GM21528 (cell line): ENCODE data around the gene TBCCD1.

Experiments used
- ATAC-seq: cut with Tn5 transposase; IDR thresholded peaks from one replicate; pipeline ENCODE4 v1.9.1; 2021; ENCODE audit warnings: mild to moderate bottlenecking, moderate library complexity; ENCODE audit not compliant: unreplicated experiment, low FRiP score

Gene TBCCD1

DNA sequence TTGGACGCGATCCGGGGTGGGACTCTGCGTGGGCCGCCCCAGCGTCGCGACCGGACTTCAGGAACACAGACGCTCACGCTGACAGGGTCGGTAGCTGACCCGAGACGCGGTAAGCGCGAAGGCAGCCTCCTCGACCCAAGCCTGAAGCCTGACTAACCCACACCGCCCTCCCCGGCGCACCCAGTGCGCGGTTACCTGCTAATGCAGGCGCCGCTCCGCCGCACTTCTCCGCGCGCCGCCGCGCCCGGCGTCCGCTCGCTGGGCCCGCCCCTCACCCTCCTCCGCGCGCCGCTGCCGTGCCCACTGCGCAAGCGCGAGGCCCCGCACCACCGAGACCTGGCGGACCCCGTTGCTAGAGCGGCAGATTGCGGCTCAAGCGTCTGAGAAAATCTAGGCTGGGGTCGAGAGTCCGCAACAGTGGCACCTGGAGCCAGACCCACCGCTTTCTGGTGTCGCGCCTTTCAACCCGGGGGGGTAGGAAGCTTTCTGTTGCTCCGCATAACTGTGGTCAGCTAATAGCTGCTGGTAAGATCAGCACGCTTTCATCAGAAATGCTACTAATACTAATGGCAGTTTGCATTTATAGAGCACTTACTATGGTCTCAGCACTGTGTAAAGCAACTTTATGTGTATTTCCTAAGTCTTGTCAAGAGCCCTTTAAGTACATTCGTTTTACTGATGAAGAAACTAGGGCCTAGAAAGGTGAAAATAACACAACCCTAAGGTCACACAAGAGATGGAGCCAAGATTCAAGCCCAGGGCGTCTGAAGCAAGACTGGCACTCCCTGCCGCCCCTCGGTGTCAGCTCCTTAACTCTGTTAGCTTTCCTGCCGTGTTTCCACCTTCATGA, at the start of gene TBCCD1:
TSS of gene TBCCD1 (minus strand) at position 268 of the 850 bp plus-strand sequence. CDS start 3,010 bp downstream, outside the sequence.
- ATAC-seq, result peak; percentile 47

DNA sequence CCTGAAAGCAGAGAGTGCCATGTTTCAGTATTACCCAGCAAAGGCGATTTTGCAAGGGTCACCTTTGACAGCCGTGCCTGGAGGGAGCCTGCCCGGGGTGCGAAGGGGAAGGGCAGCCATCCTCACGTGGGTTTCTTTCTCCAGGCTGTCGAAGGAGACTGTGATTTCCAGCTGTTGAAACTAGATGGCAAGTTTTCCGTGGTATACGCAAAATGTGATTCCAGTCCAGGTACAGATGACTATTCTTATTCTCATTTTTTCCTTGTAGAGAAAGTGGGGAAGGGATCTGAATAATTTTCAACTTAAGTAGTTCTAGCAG, 49.1 kb upstream of the TBCCD1 start:
- ATAC-seq, result no peak

- peak; percentile 69 for ATAC-seq
Observed at GRCh38 chr3:186614597-186615483, 47.7 kb upstream of the TBCCD1 start.

GRCh38 chr3:186614266-186614596, 47.1 kb upstream of the TBCCD1 start:
- ATAC-seq, result no peak

GRCh38 chr3:186613637-186614265, 46.6 kb upstream of the TBCCD1 start:
- no peak for ATAC-seq

- ATAC-seq, result no peak
Observed at GRCh38 chr3:186612721-186613636, 45.8 kb upstream of the TBCCD1 start, which contains the start of gene AHSG. AHSG (plus strand) TSS chr3:186613060; CDS start chr3:186613142, 82 bp downstream.

GRCh38 chr3:186612065-186612464, 44.9 kb upstream of the TBCCD1 start:
- no peak for ATAC-seq

DNA sequence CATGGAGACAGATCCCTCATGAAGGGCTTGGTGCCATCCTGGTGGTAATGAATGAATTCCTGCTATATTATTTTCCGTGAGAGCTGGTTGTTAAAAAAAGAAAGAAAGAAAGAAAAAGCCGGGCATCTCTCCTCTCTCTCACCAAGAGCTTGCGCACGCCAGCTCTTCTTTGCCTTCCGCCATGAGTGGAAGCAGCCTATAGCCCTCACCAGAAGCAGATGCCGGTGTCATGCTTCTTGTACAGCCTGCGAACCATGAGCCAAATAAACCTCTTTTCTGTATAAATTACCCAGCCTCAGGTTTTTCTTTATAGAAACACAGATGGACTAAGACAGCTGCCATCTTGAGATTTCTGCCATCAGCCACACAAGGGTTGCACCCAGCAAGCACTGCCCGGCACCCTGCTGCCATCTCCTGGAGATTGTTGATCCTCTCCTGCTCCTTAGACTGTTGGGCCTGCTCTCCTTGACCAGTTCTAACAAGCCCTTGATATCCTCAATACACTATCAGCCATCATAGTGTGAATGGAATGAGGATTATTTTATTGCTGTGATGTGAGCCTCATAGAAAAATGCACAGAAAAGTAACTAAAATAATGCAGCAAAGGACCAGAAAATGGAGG, 42.2 kb upstream of the TBCCD1 start:
- ATAC-seq, result no peak

GRCh38 chr3:186608624-186609215, 41.6 kb upstream of the TBCCD1 start:
- ATAC-seq, result no peak

GRCh38 chr3:186605561-186606545, 38.7 kb upstream of the TBCCD1 start:
- no peak for ATAC-seq

- no peak for ATAC-seq
Observed at GRCh38 chr3:186605078-186605477, 37.9 kb upstream of the TBCCD1 start.

- no peak for ATAC-seq
Observed at GRCh38 chr3:186603159-186603558, 36.0 kb upstream of the TBCCD1 start.

GRCh38 chr3:186600896-186601295, 33.8 kb upstream of the TBCCD1 start:
- no peak for ATAC-seq

GRCh38 chr3:186599785-186600166, 32.6 kb upstream of the TBCCD1 start:
- no peak for ATAC-seq

DNA sequence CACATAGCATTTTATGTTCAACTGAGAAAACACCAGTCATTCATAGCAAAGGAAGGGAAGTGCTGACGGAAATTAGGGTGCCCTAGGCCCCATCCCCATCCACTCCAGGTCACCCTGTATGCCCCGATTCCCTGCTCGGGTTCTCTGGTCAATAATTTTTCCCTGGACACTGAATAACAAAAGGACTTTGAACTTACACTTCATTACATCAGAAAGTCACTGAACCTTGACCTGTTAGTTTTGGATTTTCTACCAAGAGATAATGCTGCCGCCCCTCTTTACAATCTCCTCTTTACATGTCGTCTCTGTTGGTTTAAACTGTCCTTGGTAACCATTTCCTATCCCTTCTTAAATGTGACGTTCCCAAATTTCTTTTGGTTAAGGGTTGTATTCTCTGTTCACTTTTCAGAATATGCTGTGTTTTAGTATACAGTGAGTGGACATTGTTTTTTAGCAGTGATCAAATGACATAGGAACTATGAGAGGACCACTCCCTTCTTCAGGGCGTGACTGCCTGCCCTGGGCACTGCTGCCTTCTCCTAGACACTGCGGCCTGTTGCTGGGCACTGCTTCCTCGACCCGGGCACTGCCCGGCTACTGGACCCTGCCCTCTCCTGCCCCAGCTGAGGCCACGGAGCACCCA, 32.1 kb upstream of the TBCCD1 start:
- no peak for ATAC-seq

DNA sequence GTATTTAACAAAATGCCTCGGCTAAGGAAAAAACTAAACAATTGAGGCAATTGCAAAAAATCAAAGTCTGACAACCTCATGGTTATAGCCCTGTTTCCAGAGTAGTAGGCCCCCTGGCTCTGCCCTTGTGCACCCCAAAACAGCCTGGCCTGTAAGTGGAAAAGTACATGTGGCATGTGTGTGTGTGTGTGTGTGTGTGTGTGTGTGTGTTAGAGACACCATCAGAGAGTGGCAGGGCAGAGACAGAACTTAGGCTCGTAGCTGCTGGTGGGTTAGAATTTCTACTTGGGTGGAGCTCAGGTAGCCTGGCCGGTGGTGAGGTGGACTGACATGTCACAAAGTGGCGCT, 31.6 kb upstream of the TBCCD1 start:
- no peak for ATAC-seq

DNA sequence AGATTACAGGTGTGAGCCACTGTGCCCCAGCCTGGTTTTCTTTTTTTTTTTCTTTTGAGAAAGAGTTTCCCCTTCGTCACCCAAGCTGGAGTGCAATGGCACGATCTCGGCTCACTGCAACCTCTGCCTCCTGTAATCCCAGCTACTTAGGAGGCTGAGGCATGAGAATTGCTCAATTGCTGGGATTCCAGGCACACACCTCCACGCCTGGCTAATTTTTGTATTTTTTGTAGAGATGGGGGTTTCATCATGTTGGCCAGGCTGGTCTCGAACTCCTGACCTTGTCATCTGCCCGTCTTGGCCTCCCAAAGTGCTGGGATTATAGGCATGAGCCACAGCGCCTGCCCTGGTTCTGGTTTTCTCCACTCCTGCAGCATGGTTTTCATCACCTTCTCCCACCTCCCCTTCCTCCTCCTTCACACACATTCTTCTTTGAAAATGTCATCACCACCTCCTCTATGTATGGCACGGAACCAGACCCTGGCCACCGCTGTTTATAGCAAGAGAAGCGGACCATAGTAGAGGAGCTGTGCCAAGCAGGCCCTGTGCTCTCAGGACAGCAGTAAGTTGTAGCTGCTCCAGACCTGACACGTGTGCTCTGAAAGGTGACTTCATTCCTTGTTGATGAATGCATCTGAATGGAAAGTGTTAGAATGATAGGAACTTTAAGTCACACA, 31.1 kb upstream of the TBCCD1 start:
- ATAC-seq, result no peak
